Esophagus muscularis mucosa (tissue), 4 donors: Measurements from ENCODE around the gene GALNTL6.

Source experiments
- CTCF ChIP-seq, 3 experiments: fragments of 200-600 bp in 2 of 3; fragments of 450-650 bp in 1 of 3; sonication (generic) in 2 of 3; IDR thresholded peaks; one replicate each; pipeline ENCODE4 v1.5.1; 2017 to 2019; ENCODE audit warnings: antibody characterized with exemption in 3 of 3, mild to moderate bottlenecking in 2 of 3, moderate library complexity in 1 of 3
- EP300 ChIP-seq: sonication (generic); formaldehyde crosslinking; IDR thresholded peaks from one replicate; pipeline ENCODE4 v1.6.1; 2017; ENCODE audit warnings: antibody characterized with exemption
- POLR2A ChIP-seq: fragments of 450-650 bp; IDR thresholded peaks from one replicate; pipeline ENCODE4 v1.6.1; 2017; ENCODE audit warnings: antibody characterized with exemption, moderate library complexity, mild to moderate bottlenecking, low read depth

- TF ChIP-seq EP300 (no peak), CTCF (IDR thresholded peaks at IDR 0.05) (no peak), POLR2A (no peak)
These were observed 843.9 kb downstream of the GALNTL6 start for GRCh38 chr4:172657081-172657480.
